GM23338 (cell line): ENCODE measurements around the gene S100PBP. TPM values are rescaled to one million over a fixed set of nuclear protein-coding genes. Genes with fewer than 3 reads are reported as not detected.

Experiments used
- ATAC-seq: fragments of 200-7000 bp; cut with Tn5 transposase; 3 replicates; pipeline ENCODE4 v1.9.1; 2020
- DNase-seq: peaks from one replicate; pipeline ENCODE4 v3.0.0-alpha.2; 2015; ENCODE audit warnings: low spot score
- H2AFZ ChIP-seq: fragments of 200-600 bp; sonication (generic); 2 replicates; pipeline ENCODE4 v1.8.0; 2016; ENCODE audit warnings: antibody characterized with exemption, mild to moderate bottlenecking, moderate library complexity
- H3F3A ChIP-seq: fragments of 200-600 bp; sonication (generic); replicated peaks from 2 replicates; pipeline ENCODE4 v1.8.0; 2017; ENCODE audit warnings: antibody characterized with exemption, mixed run types, low read depth
- H3K27ac ChIP-seq: fragments of 200-600 bp; sonication (generic); 2 replicates; pipeline ENCODE4 v1.6.1; 2016; ENCODE audit warnings: low read depth
- H3K27me3 ChIP-seq: fragments of 200-600 bp; sonication (generic); 2 replicates; pipeline ENCODE4 v1.8.0; 2016; ENCODE audit warnings: mild to moderate bottlenecking, mixed run types, moderate library complexity; ENCODE audit not compliant: insufficient read depth
- H3K36me3 ChIP-seq: fragments of 200-600 bp; sonication (generic); 2 replicates; pipeline ENCODE4 v1.8.0; 2016; ENCODE audit warnings: mild to moderate bottlenecking; ENCODE audit not compliant: insufficient read depth
- H3K4me1 ChIP-seq: fragments of 200-600 bp; sonication (generic); 2 replicates; pipeline ENCODE4 v1.8.0; 2016; ENCODE audit warnings: mild to moderate bottlenecking, moderate library complexity; ENCODE audit not compliant: insufficient read depth
- H3K4me2 ChIP-seq: fragments of 200-600 bp; sonication (generic); 2 replicates; pipeline ENCODE4 v1.7.1; 2017; ENCODE audit warnings: mixed run types
- H3K4me3 ChIP-seq: fragments of 200-600 bp; sonication (generic); 2 replicates; pipeline ENCODE4 v1.6.1; 2016; ENCODE audit warnings: mixed run types
- H3K79me2 ChIP-seq: fragments of 200-600 bp; sonication (generic); replicated peaks from 2 replicates; pipeline ENCODE4 v1.8.0; 2017; ENCODE audit warnings: mild to moderate bottlenecking; ENCODE audit not compliant: insufficient read depth
- H3K9me2 ChIP-seq: fragments of 200-600 bp; sonication (generic); 2 replicates; pipeline ENCODE4 v1.8.0; 2017; ENCODE audit not compliant: insufficient read depth
- H4K20me1 ChIP-seq: fragments of 200-600 bp; sonication (generic); replicated peaks from 2 replicates; pipeline ENCODE4 v1.8.0; 2017; ENCODE audit warnings: mild to moderate bottlenecking; ENCODE audit not compliant: insufficient read depth
- H3K27ac Mint-ChIP-seq: 2 replicates; pipeline ENCODE4 v1.8.0; 2020; ENCODE audit warnings: inconsistent platforms, mild to moderate bottlenecking, moderate library complexity, mixed read lengths
- H3K27me3 Mint-ChIP-seq: 3 replicates; pipeline ENCODE4 v1.8.0; 2022; ENCODE audit warnings: low read depth, mild to moderate bottlenecking, moderate library complexity, mixed read lengths, inconsistent platforms; ENCODE audit not compliant: insufficient read depth, poor library complexity
- H3K36me3 Mint-ChIP-seq: 3 replicates; pipeline ENCODE4 v1.8.0; 2021; ENCODE audit warnings: low read depth, mild to moderate bottlenecking, inconsistent platforms, moderate library complexity, mixed read lengths
- H3K4me1 Mint-ChIP-seq: 3 replicates; pipeline ENCODE4 v1.8.0; 2020; ENCODE audit warnings: mild to moderate bottlenecking, inconsistent platforms, mixed read lengths
- H3K4me3 Mint-ChIP-seq: 3 replicates; pipeline ENCODE4 v1.8.0; 2021; ENCODE audit warnings: moderate library complexity, mild to moderate bottlenecking, inconsistent platforms, mixed read lengths
- H3K9me3 Mint-ChIP-seq: 3 replicates; pipeline ENCODE4 v1.8.0; 2020; ENCODE audit warnings: moderate library complexity, mild to moderate bottlenecking, inconsistent platforms, mixed read lengths
- CREB1 ChIP-seq: fragments of 250-450 bp; sonication (Bioruptor Pico); IDR thresholded peaks from 2 replicates; pipeline ENCODE4 v1.5.0; 2020; ENCODE audit warnings: low read depth, mild to moderate bottlenecking, moderate library complexity
- EZH2 ChIP-seq: fragments of 200-600 bp; sonication (generic); IDR thresholded peaks from one replicate; pipeline ENCODE4 v1.8.0; 2017; ENCODE audit warnings: antibody characterized with exemption, mild to moderate bottlenecking, low read depth; ENCODE audit not compliant: unreplicated experiment
- POLR2AphosphoS5 ChIP-seq: IDR thresholded peaks from 2 replicates; pipeline ENCODE4 v1.6.1; 2016; ENCODE audit warnings: antibody characterized with exemption, low read depth
- STAT1 ChIP-seq: IDR thresholded peaks from one replicate; pipeline ENCODE4 v1.6.1; 2016; ENCODE audit warnings: antibody characterized with exemption; ENCODE audit not compliant: unreplicated experiment
- polyA plus RNA-seq: library from polyadenylated mRNA; unstranded; fragments of >200 nt; fragmentation: Nextera tagmentation; extraction: Ambion mirVana; gene quantifications from 2 replicates; pipeline ENCODE4 v1.2.1, GENCODE V29; 2016
- total RNA-seq: library from RNA; depleted of rRNA; stranded (reverse); fragments of >200 nt; shearing (Covaris generic); gene quantifications from 2 replicates; pipeline ENCODE4 v1.2.3, GENCODE V29; 2014
- TF ChIP-seq, protein P1 (sequence below): IDR thresholded peaks from one replicate; pipeline ENCODE4 v1.6.1; 2018; ENCODE audit warnings: antibody characterized with exemption; ENCODE audit not compliant: unreplicated experiment

S100PBP gene
- total and polyA plus RNA-seq, 2 experiments from 2014 or later = 30.6 to 65.2 TPM

GRCh38 chr1:32889731-32890278 lies 72.4 kb downstream of the S100PBP start:
- Histone ChIP-seq H3K9me2 (no peaks in the 10 kb centered on the region), H3F3A (peaks cover 7% of the 10 kb centered on the region; the same call in 1 of the 2 replicates), H3K79me2 (no peaks in the 10 kb centered on the region), H3K36me3 (no peaks in the 10 kb centered on the region), H3K27me3 (peaks cover 57% of the 10 kb centered on the region), H3K27ac (no peak overlapping the region), H3K4me3 (no peak overlapping the region), H3K4me1 (peaks cover 20% of the 10 kb centered on the region), H4K20me1 (peaks cover 6% of the 10 kb centered on the region), H2AFZ (no peak overlapping the region), H3K4me2 (no peak overlapping the region)
- DNase-seq (no peak), ATAC-seq (no peak)
- H3K36me3 Mint-ChIP-seq = peaks cover 8% of the 10 kb centered on the region; the same call in 1 of the 3 replicates
- H3K4me1 Mint-ChIP-seq = peaks cover 18% of the 10 kb centered on the region
- H3K27ac Mint-ChIP-seq = no peak overlapping the region
- peaks cover 5% of the 10 kb centered on the region; the same call in 2 of the 3 replicates for H3K9me3 Mint-ChIP-seq
- TF ChIP-seq CREB1 (CRISPR knock-in tag) (no peak), EZH2 (no peak), STAT1 (no peak), POLR2AphosphoS5 (no peak)
- TF ChIP-seq, protein P1, sequence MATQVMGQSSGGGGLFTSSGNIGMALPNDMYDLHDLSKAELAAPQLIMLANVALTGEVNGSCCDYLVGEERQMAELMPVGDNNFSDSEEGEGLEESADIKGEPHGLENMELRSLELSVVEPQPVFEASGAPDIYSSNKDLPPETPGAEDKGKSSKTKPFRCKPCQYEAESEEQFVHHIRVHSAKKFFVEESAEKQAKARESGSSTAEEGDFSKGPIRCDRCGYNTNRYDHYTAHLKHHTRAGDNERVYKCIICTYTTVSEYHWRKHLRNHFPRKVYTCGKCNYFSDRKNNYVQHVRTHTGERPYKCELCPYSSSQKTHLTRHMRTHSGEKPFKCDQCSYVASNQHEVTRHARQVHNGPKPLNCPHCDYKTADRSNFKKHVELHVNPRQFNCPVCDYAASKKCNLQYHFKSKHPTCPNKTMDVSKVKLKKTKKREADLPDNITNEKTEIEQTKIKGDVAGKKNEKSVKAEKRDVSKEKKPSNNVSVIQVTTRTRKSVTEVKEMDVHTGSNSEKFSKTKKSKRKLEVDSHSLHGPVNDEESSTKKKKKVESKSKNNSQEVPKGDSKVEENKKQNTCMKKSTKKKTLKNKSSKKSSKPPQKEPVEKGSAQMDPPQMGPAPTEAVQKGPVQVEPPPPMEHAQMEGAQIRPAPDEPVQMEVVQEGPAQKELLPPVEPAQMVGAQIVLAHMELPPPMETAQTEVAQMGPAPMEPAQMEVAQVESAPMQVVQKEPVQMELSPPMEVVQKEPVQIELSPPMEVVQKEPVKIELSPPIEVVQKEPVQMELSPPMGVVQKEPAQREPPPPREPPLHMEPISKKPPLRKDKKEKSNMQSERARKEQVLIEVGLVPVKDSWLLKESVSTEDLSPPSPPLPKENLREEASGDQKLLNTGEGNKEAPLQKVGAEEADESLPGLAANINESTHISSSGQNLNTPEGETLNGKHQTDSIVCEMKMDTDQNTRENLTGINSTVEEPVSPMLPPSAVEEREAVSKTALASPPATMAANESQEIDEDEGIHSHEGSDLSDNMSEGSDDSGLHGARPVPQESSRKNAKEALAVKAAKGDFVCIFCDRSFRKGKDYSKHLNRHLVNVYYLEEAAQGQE = no peak
- no peak overlapping the region for H3K4me3 Mint-ChIP-seq
- H3K27me3 Mint-ChIP-seq = peaks cover 39% of the 10 kb centered on the region

GRCh38 chr1:32890516-32891240 lies 73.2 kb downstream of the S100PBP start:
- Histone ChIP-seq H3K27ac (no peak overlapping the region), H2AFZ (no peak overlapping the region), H3K9me2 (no peaks in the 10 kb centered on the region), H3K27me3 (peaks cover 49% of the 10 kb centered on the region), H3F3A (peaks cover 7% of the 10 kb centered on the region; the same call in 1 of the 2 replicates), H3K4me1 (peaks cover 14% of the 10 kb centered on the region; the same call in 1 of the 2 replicates), H3K79me2 (no peaks in the 10 kb centered on the region), H4K20me1 (no peaks in the 10 kb centered on the region; the same call in 1 of the 2 replicates), H3K4me2 (no peak overlapping the region), H3K4me3 (no peak overlapping the region), H3K36me3 (no peaks in the 10 kb centered on the region)
- Mint-ChIP-seq H3K4me3 (no peak overlapping the region), H3K4me1 (peaks cover 11% of the 10 kb centered on the region), H3K27me3 (peaks cover 33% of the 10 kb centered on the region), H3K27ac (no peak overlapping the region), H3K36me3 (peaks cover 8% of the 10 kb centered on the region; the same call in 1 of the 3 replicates), H3K9me3 (peaks cover 5% of the 10 kb centered on the region; the same call in 2 of the 3 replicates)
- ATAC-seq = no peak
- TF ChIP-seq POLR2AphosphoS5 = no peak
- TF ChIP-seq EZH2 = no peak
- no peak for DNase-seq
